CD4-positive, alpha-beta T cell treated with Interleukin-10 for 1 hour (primary cell): ENCODE measurements around the gene FANCM.

Experiments
- DNase-seq: peaks from one replicate; pipeline ENCODE4 v3.0.0-alpha.2; 2020

Gene FANCM, protein sequence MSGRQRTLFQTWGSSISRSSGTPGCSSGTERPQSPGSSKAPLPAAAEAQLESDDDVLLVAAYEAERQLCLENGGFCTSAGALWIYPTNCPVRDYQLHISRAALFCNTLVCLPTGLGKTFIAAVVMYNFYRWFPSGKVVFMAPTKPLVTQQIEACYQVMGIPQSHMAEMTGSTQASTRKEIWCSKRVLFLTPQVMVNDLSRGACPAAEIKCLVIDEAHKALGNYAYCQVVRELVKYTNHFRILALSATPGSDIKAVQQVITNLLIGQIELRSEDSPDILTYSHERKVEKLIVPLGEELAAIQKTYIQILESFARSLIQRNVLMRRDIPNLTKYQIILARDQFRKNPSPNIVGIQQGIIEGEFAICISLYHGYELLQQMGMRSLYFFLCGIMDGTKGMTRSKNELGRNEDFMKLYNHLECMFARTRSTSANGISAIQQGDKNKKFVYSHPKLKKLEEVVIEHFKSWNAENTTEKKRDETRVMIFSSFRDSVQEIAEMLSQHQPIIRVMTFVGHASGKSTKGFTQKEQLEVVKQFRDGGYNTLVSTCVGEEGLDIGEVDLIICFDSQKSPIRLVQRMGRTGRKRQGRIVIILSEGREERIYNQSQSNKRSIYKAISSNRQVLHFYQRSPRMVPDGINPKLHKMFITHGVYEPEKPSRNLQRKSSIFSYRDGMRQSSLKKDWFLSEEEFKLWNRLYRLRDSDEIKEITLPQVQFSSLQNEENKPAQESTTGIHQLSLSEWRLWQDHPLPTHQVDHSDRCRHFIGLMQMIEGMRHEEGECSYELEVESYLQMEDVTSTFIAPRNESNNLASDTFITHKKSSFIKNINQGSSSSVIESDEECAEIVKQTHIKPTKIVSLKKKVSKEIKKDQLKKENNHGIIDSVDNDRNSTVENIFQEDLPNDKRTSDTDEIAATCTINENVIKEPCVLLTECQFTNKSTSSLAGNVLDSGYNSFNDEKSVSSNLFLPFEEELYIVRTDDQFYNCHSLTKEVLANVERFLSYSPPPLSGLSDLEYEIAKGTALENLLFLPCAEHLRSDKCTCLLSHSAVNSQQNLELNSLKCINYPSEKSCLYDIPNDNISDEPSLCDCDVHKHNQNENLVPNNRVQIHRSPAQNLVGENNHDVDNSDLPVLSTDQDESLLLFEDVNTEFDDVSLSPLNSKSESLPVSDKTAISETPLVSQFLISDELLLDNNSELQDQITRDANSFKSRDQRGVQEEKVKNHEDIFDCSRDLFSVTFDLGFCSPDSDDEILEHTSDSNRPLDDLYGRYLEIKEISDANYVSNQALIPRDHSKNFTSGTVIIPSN (N-terminal part only)

DNA sequence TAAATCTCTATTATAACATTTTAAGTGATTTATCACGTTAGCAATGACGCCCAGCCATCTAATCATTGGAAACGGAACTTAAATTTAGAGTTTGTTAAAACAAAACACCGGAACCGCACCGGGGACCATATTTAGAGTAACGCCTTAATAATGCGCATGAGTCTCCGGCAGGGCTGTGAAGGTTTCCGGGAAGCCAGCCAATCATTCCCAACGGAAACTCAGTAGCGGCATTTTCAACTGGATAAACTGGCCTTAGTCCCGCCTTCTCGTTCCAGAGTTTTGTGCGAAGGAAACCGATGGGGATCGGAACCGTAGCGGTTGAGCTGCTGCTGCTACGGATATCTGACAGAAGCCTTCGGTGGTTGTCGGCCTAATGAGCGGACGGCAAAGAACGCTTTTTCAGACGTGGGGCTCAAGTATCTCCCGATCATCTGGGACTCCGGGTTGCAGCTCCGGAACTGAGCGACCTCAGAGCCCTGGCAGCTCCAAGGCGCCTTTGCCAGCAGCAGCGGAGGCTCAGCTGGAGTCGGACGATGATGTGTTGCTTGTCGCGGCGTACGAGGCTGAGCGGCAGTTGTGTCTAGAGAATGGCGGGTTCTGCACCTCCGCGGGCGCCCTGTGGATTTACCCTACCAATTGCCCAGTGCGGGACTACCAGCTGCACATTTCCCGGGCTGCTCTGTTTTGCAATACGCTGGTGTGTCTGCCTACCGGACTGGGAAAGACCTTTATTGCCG is at the start of gene FANCM:
Gene FANCM (plus strand): TSS at position 272 of the 737 bp plus-strand sequence. CDS start 102 bp downstream, at position 374.
- DNase-seq, result peak; percentile 94

DNA sequence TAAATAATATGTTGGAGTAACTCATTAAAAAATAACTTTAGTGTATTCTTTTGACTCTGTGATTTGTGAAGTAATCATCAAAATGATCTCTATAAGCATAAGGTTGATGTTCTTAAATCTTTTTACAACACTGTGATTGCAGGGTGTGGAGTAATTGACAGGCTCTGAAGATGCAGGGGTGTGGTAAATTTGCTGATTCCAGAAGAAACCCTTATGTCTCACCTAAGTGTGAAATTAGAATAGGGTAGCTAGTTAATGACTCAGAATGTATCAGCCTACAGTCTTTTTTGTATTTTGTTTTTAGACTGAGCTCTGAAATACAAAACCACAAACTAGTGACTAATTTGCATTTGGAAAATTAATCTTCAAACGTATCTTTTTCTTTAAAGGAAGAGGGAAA is 45.9 kb upstream of the FANCM start:
- DNase-seq, result peak; percentile 13

DNA sequence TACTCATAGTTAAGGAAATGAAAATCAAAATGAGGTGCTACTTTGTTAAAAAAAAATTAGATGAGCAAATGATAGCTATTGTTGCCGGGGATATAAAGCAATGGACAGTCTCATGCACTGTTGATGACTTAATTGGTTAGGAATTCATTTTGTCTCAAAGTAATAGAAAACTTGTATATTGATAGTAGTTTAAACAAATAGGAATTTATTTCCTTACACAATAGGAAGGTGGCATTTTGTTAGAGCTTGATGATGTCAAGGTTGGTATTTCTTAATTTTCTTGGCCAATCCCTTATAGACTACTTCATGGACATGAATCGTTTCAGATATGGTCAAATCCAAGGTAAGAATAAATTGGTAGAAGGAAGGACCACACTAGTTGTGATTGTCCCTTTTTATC is 44.0 kb upstream of the FANCM start:
- DNase-seq, result no peak

- DNase-seq, result no peak
These were observed 41.5 kb upstream of the FANCM start for GRCh38 chr14:45094275-45094674.

DNA sequence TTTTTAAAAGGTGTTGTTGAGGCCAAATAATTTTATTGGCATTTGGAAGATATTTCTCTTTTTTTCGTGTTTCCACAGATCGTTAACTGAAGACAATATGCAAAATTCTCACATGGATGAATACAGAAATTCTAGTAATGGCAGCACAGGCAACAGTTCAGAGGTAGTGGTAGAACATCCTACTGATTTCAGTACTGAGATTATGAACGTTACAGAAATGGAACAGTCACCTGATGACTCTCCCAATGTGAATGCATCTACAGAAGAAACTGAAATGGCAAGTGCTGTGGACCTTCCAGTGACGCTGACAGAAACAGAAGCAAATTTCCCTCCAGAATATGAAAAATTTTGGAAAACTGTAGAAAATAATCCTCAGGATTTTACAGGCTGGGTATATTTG is 40.6 kb upstream of the FANCM start:
- DNase-seq, result no peak

- DNase-seq, result no peak
These were observed 39.5 kb upstream of the FANCM start for GRCh38 chr14:45096218-45096617.

DNA sequence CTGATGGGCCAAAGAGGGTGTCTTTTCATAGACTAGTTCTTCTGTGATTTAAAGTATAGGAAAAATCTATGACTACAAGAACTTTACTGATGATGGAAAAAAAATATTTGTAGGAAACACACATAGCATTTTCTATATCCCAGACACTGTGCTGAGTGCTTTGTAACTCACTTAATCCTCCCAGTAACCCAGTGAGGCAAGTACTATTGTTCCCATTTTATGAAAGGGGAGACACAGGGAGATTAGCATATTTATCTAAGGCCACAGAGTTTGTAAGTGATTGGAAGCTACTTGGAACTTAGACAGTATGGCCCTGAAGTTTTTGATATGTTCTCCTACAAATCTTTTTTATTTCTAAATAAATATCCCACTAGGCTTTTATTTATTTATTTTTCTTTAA is 31.9 kb upstream of the FANCM start:
- no peak for DNase-seq

- DNase-seq, result no peak
These were observed 31.2 kb upstream of the FANCM start for GRCh38 chr14:45104561-45104960.

DNA sequence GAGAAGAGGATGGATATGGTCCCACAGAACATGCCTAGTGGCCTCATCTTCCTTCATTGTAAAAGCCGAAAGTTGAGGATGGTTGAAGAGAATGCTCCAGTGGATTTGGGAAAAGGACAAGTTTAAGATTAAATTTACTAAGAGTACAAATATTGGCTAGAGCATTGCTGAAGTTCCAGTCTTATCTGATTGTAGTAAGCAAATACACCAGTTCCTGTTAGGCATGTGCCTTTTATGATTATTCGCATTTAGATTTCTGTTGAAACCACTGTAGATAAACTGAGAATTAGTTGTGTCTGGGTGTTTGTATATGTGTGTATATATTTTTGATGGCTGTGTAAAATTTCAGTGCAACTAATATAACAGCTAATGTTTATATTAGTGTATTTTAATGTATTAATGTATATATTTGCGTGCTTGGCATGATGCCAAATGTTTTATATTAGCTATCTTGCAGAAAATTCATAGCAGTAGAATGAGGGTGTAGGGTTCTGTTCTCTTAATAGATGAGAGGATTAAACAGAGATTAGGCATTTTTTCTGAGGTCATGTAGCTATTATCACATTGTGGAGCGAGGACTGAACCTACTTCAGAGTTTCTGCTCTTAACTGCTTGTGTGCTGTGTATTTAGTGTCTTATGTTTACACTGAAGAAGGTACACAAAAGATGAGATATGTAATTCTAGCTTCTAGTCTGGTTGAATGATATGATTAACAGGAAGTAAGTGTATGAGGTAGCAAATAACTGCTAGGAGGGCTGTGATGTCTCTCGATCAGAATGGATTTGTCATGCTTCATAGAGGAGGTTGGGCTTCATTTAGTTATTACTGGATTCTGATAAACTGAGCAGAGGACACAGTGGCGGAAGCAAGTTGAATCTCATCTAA is 22.6 kb upstream of the FANCM start:
- DNase-seq, result no peak

DNA sequence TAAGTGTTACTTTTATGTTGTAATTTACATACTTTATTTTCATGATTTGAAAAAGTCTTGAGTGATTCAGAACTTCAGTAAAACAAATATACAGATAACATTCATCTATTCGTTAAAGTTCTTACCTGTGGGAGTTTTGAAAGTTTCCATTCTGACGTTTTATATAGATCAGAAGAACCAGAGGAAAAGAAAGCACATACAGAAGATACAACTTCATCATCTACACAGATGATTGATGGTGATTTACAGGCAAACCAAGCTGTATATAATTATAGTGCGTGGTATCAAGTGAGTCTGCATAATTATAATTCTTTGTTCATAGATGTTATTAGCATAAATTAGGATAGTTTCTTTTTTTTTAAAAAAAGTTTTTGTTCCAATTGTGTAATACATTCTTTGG is 21.4 kb upstream of the FANCM start:
- no peak for DNase-seq

GRCh38 chr14:45118594-45118993 is 17.1 kb upstream of the FANCM start:
- DNase-seq, result no peak

- DNase-seq, result no peak
These were observed 15.6 kb upstream of the FANCM start for GRCh38 chr14:45120096-45120495.

DNA sequence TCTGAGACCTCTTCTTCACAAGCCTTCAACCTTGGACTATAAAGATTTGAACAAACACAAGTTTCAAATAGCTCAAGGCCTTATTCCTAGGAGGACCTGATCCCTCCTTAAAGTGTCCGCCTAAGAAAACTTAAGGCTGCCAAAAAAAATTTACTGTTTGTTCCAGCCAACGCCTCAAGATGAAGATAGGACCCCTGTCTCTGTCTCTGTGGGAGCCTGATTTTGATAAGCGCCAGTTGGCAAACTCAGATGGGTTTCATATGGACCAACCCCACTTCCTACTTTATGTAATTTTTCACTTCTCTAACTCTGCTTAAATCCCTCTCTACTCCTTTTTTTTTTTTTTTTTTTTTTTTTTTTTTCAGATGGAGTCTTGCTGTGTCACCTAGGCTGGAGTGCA is 12.5 kb upstream of the FANCM start:
- DNase-seq, result no peak

- no peak for DNase-seq
These were observed 10.0 kb upstream of the FANCM start for GRCh38 chr14:45125754-45126153.

- no peak for DNase-seq
These were observed 6.6 kb upstream of the FANCM start for GRCh38 chr14:45128963-45129629.

- no peak for DNase-seq
These were observed 2.1 kb upstream of the FANCM start for GRCh38 chr14:45133683-45134050.

DNA sequence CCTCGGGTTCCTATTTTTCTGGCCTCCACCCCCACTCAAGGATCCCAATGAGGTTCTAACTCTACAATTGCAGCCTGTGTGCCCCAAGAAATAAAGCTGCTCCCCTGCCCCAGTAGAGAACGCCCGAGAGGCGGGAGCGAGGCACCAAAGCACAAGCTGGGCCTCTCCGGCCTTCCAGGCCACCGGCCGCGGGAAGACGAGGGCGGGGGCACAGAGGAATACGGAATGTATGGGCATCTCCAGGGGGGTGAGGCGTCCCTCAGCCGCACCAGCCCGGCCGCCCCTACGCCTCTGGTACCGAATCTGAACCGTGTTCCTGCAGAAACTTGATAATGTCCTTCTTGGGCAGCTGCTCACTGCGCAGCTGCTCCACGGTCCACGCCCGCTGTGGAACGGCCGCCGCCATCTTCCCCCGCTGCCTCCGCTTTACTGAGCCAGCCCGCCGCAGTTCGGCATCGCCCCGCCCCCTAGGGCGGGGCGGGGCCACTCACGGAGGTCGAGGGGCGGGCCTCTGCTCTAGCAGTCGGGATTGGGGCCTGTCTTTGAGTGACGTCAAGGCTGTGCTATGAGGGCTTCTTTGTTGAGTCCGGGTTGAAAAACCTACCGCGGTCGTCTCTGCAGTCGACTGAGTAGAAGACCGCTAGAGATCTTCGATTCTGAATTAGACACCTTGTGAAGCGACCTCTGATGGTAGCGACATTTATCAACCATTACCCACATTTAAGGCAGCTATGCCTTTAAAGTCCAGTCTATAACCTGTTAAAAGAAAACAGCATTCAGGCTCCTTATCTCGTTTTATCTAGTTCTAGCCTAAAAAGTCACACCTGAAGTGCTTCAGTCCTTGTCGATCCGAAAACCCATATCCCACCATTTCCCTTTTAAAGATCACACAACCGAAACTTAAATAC is 1.4 kb upstream of the FANCM start, which contains the start of gene FKBP3:
Gene FKBP3 (minus strand): TSS at position 431 of the 908 bp plus-strand sequence. CDS start 25 bp downstream, at position 406.
- DNase-seq, result peak; percentile 98

DNA sequence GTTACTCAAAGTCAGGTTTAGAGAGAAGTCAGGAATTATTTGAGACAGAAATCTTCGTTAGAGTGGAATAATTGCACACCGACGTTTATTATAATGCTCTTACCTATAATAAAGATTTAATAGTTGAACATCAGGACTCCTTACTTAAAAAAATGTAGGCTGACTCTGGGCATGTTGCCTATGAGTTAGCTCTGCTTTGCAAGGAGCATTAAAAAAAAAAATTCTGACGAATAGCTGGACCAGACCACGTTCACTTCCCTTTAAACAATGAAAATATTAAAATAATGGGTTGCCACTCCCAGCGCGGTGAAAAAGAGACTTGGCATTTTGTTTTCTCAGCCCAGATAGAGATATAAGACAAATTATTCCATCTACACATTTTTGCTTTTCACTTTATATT is 574 bp upstream of the FANCM start:
- DNase-seq, result no peak

GRCh38 chr14:45136399-45136798 is 669 bp downstream of the FANCM start:
- no peak for DNase-seq
